A549 (cell line): ENCODE results near the gene PACS1. TPM values are rescaled to one million over a fixed set of nuclear protein-coding genes. Genes with fewer than 3 reads are reported as not detected.
A peak's percentile ranks its signal among the peaks of the same experiment; 100 is the strongest.

ENCODE experiments used
- ATAC-seq, 2 experiments: fragments of 200-7000 bp in 1 of 2; fragments of >200 bp in 1 of 2; cut with Nextera tagmentation in 1 of 2; cut with Tn5 transposase in 1 of 2; 3 replicates each; pipeline versions ENCODE4 v1.8.0 to v1.9.1; 2018 to 2020; ENCODE audit warnings: mild to moderate bottlenecking in 1 of 2, moderate library complexity in 1 of 2
- CTCF ChIA-PET: fragments of 300-600 bp; sonication (Branson Sonifier 250); formaldehyde crosslinking; extraction: SDS; loops from one replicate; lab custom pipeline; 2021; ENCODE audit warnings: antibody characterized with exemption, inconsistent platforms; lab: Yijun Ruan, JAX
- POLR2A ChIA-PET: fragments of 350-600 bp; formaldehyde crosslinking; extraction: SDS; loops from one replicate; lab custom pipeline; 2021; ENCODE audit warnings: antibody characterized with exemption, inconsistent platforms; lab: Yijun Ruan, JAX
- DNase-seq, 2 experiments: peaks; one replicate each; pipeline versions ENCODE4 v3.0.0 to v3.0.0-alpha.2; 2011 to 2016; ENCODE audit warnings: low read depth in 1 of 2, low spot score in 1 of 2
- FAIRE-seq: peaks from 2 replicates; lab custom pipeline; 2011; peaks lifted over from hg19 to GRCh38; lab: Jason Lieb, UNC
- H3K27ac ChIP-seq, 2 experiments: fragments of >200 bp; sonication (Bioruptor Twin); formaldehyde crosslinking; 3 replicates each; pipeline ENCODE4 v1.5.1; 2016 to 2017
- H3K4me1 ChIP-seq: fragments of >200 bp; sonication (Bioruptor Twin); formaldehyde crosslinking; 3 replicates; pipeline ENCODE4 v1.6.1; 2016
- H3K4me2 ChIP-seq: fragments of >200 bp; sonication (Bioruptor Twin); formaldehyde crosslinking; 3 replicates; pipeline ENCODE4 v1.6.1; 2016
- H3K4me3 ChIP-seq: fragments of >200 bp; sonication (Bioruptor Twin); formaldehyde crosslinking; 3 replicates; pipeline ENCODE4 v1.5.1; 2016
- H3K9me3 ChIP-seq: fragments of >200 bp; sonication (Bioruptor Twin); formaldehyde crosslinking; 3 replicates; pipeline ENCODE4 v1.6.1; 2016
- ATOH8 ChIP-seq: fragments of 250-450 bp; sonication (Bioruptor Pico); IDR thresholded peaks from 2 replicates; pipeline ENCODE4 v1.5.0; 2020; ENCODE audit warnings: low read depth, mild to moderate bottlenecking, moderate library complexity
- BCL3 ChIP-seq: fragments of >200 bp; sonication (Bioruptor Twin); formaldehyde crosslinking; IDR thresholded peaks from 3 replicates; pipeline ENCODE4 v1.6.1; 2016
- BHLHE40 ChIP-seq: IDR thresholded peaks from 2 replicates; pipeline ENCODE4 v1.6.1; 2012; ENCODE audit warnings: low read depth, low read length, inconsistent platforms
- CEBPB ChIP-seq, 2 experiments: fragments of >200 bp in 1 of 2; sonication (Bioruptor Twin) in 1 of 2; formaldehyde crosslinking in 1 of 2; IDR thresholded peaks; 2 replicates each; pipeline ENCODE4 v1.6.1; 2012 to 2016
- CHD4 ChIP-seq: fragments of 200-600 bp; sonication (generic); IDR thresholded peaks from 2 replicates; pipeline ENCODE4 v1.6.1; 2016; ENCODE audit warnings: antibody characterized with exemption, mild to moderate bottlenecking, borderline replicate concordance
- CTCF ChIP-seq: fragments of >200 bp; sonication (Bioruptor Twin); formaldehyde crosslinking; IDR thresholded peaks from 3 replicates; pipeline ENCODE4 v1.5.1; 2016
- E2F6 ChIP-seq: IDR thresholded peaks from 2 replicates; pipeline ENCODE4 v1.6.1; 2012; ENCODE audit warnings: low read depth, borderline replicate concordance
- EHF ChIP-seq: fragments of 250-450 bp; sonication (Bioruptor Pico); IDR thresholded peaks from 2 replicates; pipeline ENCODE4 v1.5.0; 2020; ENCODE audit warnings: mild to moderate bottlenecking
- ELK1 ChIP-seq: fragments of 150-350 bp; IDR thresholded peaks from 2 replicates; pipeline ENCODE4 v1.6.1; 2014; ENCODE audit warnings: low read depth, mild to moderate bottlenecking, low read length
- ESRRA ChIP-seq: fragments of 150-350 bp; IDR thresholded peaks from 2 replicates; pipeline ENCODE4 v1.6.1; 2014; ENCODE audit warnings: mild to moderate bottlenecking, low read length, borderline replicate concordance
- FOSL2 ChIP-seq, 2 experiments: fragments of 450-650 bp in 1 of 2; fragments of >200 bp in 1 of 2; sonication (Bioruptor Twin) in 1 of 2; formaldehyde crosslinking; IDR thresholded peaks; 2 replicates each; pipeline versions ENCODE4 v1.5.0 to v1.6.1; 2016 to 2020; ENCODE audit warnings: mild to moderate bottlenecking in 1 of 2, moderate library complexity in 1 of 2
- GATA3 ChIP-seq: IDR thresholded peaks from 2 replicates; pipeline ENCODE4 v1.6.1; 2012; ENCODE audit warnings: borderline replicate concordance
- HDAC2 ChIP-seq: fragments of 200-600 bp; sonication (generic); IDR thresholded peaks from 2 replicates; pipeline ENCODE4 v1.6.1; 2016
- HOXA7 ChIP-seq: fragments of 250-450 bp; sonication (Bioruptor Pico); IDR thresholded peaks from 2 replicates; pipeline ENCODE4 v1.5.0; 2020; ENCODE audit warnings: mild to moderate bottlenecking, moderate library complexity
- HOXB5 ChIP-seq: fragments of 250-450 bp; sonication (Bioruptor Pico); IDR thresholded peaks from 2 replicates; pipeline ENCODE4 v1.5.0; 2020; ENCODE audit warnings: mild to moderate bottlenecking, moderate library complexity
- JUN ChIP-seq, 2 experiments: fragments of >200 bp; sonication (Bioruptor Twin); formaldehyde crosslinking; IDR thresholded peaks; 2 replicates in 1 of 2; 3 replicates in 1 of 2; pipeline ENCODE4 v1.6.1; 2016 to 2017
- JUNB ChIP-seq: fragments of >200 bp; sonication (Bioruptor Twin); formaldehyde crosslinking; IDR thresholded peaks from 2 replicates; pipeline ENCODE4 v1.6.1; 2016
- KDM1A ChIP-seq: fragments of 200-600 bp; sonication (generic); IDR thresholded peaks from 2 replicates; pipeline ENCODE4 v1.6.1; 2016; ENCODE audit warnings: low read depth, mild to moderate bottlenecking
- MAZ ChIP-seq: fragments of 150-350 bp; IDR thresholded peaks from 2 replicates; pipeline ENCODE4 v1.6.1; 2014; ENCODE audit warnings: antibody characterized with exemption, low read depth, low read length, borderline replicate concordance
- MYC ChIP-seq: IDR thresholded peaks from 2 replicates; pipeline ENCODE4 v1.6.1; 2012; ENCODE audit warnings: mild to moderate bottlenecking, inconsistent platforms, low read length, improper control_type of control experiment, borderline replicate concordance
- NFE2L2 ChIP-seq: fragments of 150-350 bp; conservative IDR thresholded peaks from 2 replicates; pipeline ENCODE4 v1.6.1; 2014; ENCODE audit warnings: low read length
- NR3C1 ChIP-seq: fragments of >200 bp; sonication (Bioruptor Twin); formaldehyde crosslinking; IDR thresholded peaks from 3 replicates; pipeline ENCODE4 v1.6.1; 2017
- POLR2A ChIP-seq: IDR thresholded peaks from 2 replicates; pipeline ENCODE4 v1.6.1; 2012; ENCODE audit warnings: mild to moderate bottlenecking, low read length
- RARB ChIP-seq: fragments of 250-450 bp; sonication (Bioruptor Pico); IDR thresholded peaks from 2 replicates; pipeline ENCODE4 v1.8.0; 2021; ENCODE audit warnings: mild to moderate bottlenecking, moderate library complexity
- RNF2 ChIP-seq: fragments of 200-600 bp; sonication (generic); IDR thresholded peaks from 2 replicates; pipeline ENCODE4 v1.6.1; 2016; ENCODE audit warnings: low read depth, mild to moderate bottlenecking, antibody characterized with exemption, moderate library complexity, borderline replicate concordance
- TP53 ChIP-seq: fragments of 250-450 bp; sonication (Bioruptor Pico); IDR thresholded peaks from 2 replicates; pipeline ENCODE4 v1.5.0; 2021; ENCODE audit warnings: mild to moderate bottlenecking, moderate library complexity
- ZSCAN20 ChIP-seq: fragments of 250-450 bp; sonication (Bioruptor Pico); IDR thresholded peaks from 2 replicates; pipeline ENCODE4 v1.8.0; 2022; ENCODE audit warnings: mild to moderate bottlenecking, moderate library complexity
- WGBS: methylation state at CpG from one replicate; pipeline ENCODE4 v1.1.6; 2017; ENCODE audit errors: missing lambda C conversion rate; 5-methylcytosine and 5-hydroxymethylcytosine counted together
- polyA plus RNA-seq, 4 experiments: library from polyadenylated mRNA; depleted of rRNA in 3 of 4; stranded (reverse); fragments of >200 nt; fragmentation: RNase III in 1 of 4; extraction: RNeasy Plus Mini Kit Qiagen cat#74134 plus additional on column Dnase treatment in 1 of 4; gene quantifications; 2 replicates in 3 of 4; 3 replicates in 1 of 4; pipeline ENCODE4 v1.2.3, GENCODE V29; 2011 to 2017

The PACS1 gene
- polyA plus RNA-seq, 2 of the 4 experiments (the other 2 are of a cell fraction): 48.2 to 59.1 TPM

GRCh38 chr11:66080055-66080817 is 10.2 kb downstream of the PACS1 start:
- FAIRE-seq (no peak), DNase-seq (peak; percentile 49 to 68), ATAC-seq (peak; percentile 68 to 74; a peak in 4 of 6 replicates)
- ChIA-PET CTCF (interaction anchor here (0.9 to 9.7 kb wide), 11 partner anchors 11 to 142 kb away, joined by 3 to 82 read pairs (median 5); partner anchors contain the start of gene PACS1), POLR2A (interaction anchor here (1.0 kb wide), 1 partner anchor 32 kb away, joined by 3 read pairs; no protein-coding TSS in a partner anchor)
- no peak for TF ChIP-seq BHLHE40
- no peak for TF ChIP-seq CHD4
- no peak for TF ChIP-seq ZSCAN20 (CRISPR knock-in tag)
- no peak for TF ChIP-seq BCL3
- TF ChIP-seq GATA3: peak; percentile 23; the same call in 1 of the 2 replicates
- no peak for TF ChIP-seq HDAC2
- TF ChIP-seq MYC: no peak
- TF ChIP-seq JUN (IDR thresholded peaks at IDR 0.05): no peak
- TF ChIP-seq KDM1A: no peak
- no peak; the same call in 1 of the 2 replicates for TF ChIP-seq FOSL2 (IDR thresholded peaks at IDR 0.05)
- peak; percentile 78 for TF ChIP-seq FOSL2 (CRISPR knock-in tag; IDR thresholded peaks at IDR 0.05)
- TF ChIP-seq NFE2L2: no peak
- no peak for TF ChIP-seq EHF
- no peak for TF ChIP-seq HOXA7 (CRISPR knock-in tag)
- TF ChIP-seq JUNB: no peak
- TF ChIP-seq TP53 (CRISPR knock-in tag): no peak
- no peak for TF ChIP-seq RNF2
- TF ChIP-seq RARB (CRISPR knock-in tag): no peak
- TF ChIP-seq NR3C1: no peak
- 37% methylated on average over 9 of the region's 9 CpGs for WGBS
- H3K4me1 ChIP-seq: peaks cover 82% of the 10 kb centered on the region
- H3K4me2 ChIP-seq: peak overlapping the region; percentile 57
- no peak overlapping the region for H3K4me3 ChIP-seq
- H3K9me3 ChIP-seq: no peaks in the 10 kb centered on the region
- H3K27ac ChIP-seq: peak overlapping the region; percentile 58 to 82

- H3K4me2 ChIP-seq: peak overlapping the region; percentile 57
- whole genome bisulfite sequencing: 30% methylated on average over 5 of the region's 5 CpGs
- peaks cover 84% of the 10 kb centered on the region for H3K4me1 ChIP-seq
- ATAC-seq (peak in 1 of 2 experiments; percentile 18; a peak in 2 of 6 replicates), FAIRE-seq (no peak), DNase-seq (no peak)
- POLR2A ChIA-PET: interaction anchor here (1.0 kb wide), 1 partner anchor 31 kb away, joined by 3 read pairs; no protein-coding TSS in a partner anchor
- peak overlapping the region; percentile 58 to 82 for H3K27ac ChIP-seq
- no peak overlapping the region for H3K4me3 ChIP-seq
- CTCF ChIA-PET: interaction anchor here (0.5 to 9.7 kb wide), 11 partner anchors 12 to 381 kb away, joined by 3 to 82 read pairs (median 3); partner anchors contain the start of gene PACS1
- H3K9me3 ChIP-seq: no peaks in the 10 kb centered on the region
- TF ChIP-seq JUNB: no peak
- no peak for TF ChIP-seq CHD4
- no peak for TF ChIP-seq ATOH8 (CRISPR knock-in tag)
- no peak for TF ChIP-seq CEBPB (IDR thresholded peaks at IDR 0.05)
- TF ChIP-seq JUN (IDR thresholded peaks at IDR 0.05): no peak
- no peak for TF ChIP-seq ELK1
- no peak for TF ChIP-seq E2F6
- TF ChIP-seq ESRRA: no peak
- no peak for TF ChIP-seq MAZ
- no peak for TF ChIP-seq POLR2A
- TF ChIP-seq CTCF: no peak
- no peak for TF ChIP-seq FOSL2 (IDR thresholded peaks at IDR 0.05)
- no peak for TF ChIP-seq FOSL2 (CRISPR knock-in tag; IDR thresholded peaks at IDR 0.05)
- no peak for TF ChIP-seq HOXB5 (CRISPR knock-in tag)
These were observed 11.4 kb downstream of the PACS1 start for GRCh38 chr11:66081505-66081904.
